HL-60 (cell line): ENCODE measurements around the gene TNIK.

Experiments
- DNase-seq, 2 experiments: peaks; one replicate each; pipeline ENCODE4 v3.0.0-alpha.2; 2010 to 2020; ENCODE audit warnings: low read depth in 1 of 2, low spot score in 1 of 2
- H3K27ac ChIP-seq: fragments of 250-450 bp; sonication (Bioruptor Pico); replicated peaks from 2 replicates; pipeline ENCODE4 v1.5.1; 2020; ENCODE audit warnings: mild to moderate bottlenecking, moderate library complexity
- H3K27me3 ChIP-seq: fragments of 250-450 bp; sonication (Bioruptor Pico); 2 replicates; pipeline ENCODE4 v1.5.1; 2021; ENCODE audit warnings: mild to moderate bottlenecking, moderate library complexity; ENCODE audit not compliant: insufficient read depth, poor library complexity, severe bottlenecking
- H3K4me3 ChIP-seq: replicated peaks from 2 replicates; pipeline ENCODE4 v1.5.1; 2011; ENCODE audit warnings: mild to moderate bottlenecking, control low read depth, low read length; ENCODE audit not compliant: insufficient read depth
- GABPA ChIP-seq: IDR thresholded peaks from 2 replicates; pipeline ENCODE4 v1.6.1; 2012; ENCODE audit warnings: low read depth
- POLR2AphosphoS5 ChIP-seq: IDR thresholded peaks from 2 replicates; pipeline ENCODE4 v1.6.1; 2012; ENCODE audit warnings: low read depth
- SPI1 ChIP-seq: IDR thresholded peaks from 2 replicates; pipeline ENCODE4 v1.6.1; 2012; ENCODE audit warnings: low read depth, mild to moderate bottlenecking, borderline replicate concordance
- TF ChIP-seq, protein P1 (sequence below): IDR thresholded peaks from one replicate; pipeline ENCODE4 v1.5.1; 2011; ENCODE audit warnings: low read length, control low read depth, inconsistent platforms; ENCODE audit not compliant: insufficient read depth
- TF ChIP-seq, protein P2 (sequence below): IDR thresholded peaks from 2 replicates; pipeline ENCODE4 v1.6.1; 2012; ENCODE audit warnings: low read depth; ENCODE audit not compliant: insufficient replicate concordance

Gene TNIK

DNA sequence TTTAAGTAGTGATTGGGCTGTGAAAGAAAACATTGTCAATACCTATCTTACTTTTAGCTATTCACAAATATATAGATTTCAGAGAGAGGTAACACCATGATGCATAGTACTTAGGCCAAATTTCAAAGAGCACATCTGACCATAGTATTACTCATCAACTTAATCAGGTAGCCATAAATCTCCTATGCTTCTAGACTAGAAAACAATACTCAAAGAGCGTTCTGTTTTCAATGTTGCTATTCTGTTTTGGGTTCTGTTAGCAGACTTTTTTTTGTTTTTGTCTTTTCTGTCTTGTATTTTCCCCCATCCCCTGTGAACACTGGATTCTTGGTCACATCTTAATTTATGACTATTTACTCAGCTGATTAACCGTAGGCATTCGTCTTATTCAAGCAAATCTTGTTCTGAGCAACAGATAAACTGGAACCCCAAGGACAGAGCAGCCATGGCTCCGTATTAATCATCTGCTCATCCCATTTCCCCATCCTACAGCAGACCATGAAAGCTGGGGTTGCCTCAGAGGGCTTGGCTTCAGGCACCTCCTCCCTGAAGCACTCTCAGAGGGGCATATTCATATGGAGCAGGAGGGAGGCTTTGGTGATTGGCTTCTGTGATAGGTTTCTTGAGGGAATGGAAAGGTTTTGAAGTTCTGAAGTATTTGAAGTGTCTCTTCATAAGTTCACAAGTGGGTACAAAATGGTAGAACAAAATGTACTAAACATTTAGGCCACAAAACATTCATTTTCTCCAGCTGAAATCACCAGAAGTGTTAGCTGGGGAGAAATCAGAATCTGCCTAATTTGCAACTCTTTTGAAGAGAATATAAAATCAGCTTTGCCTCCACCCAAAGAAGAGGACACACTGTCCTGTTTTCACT, 105.3 kb downstream of the TNIK start:
- H3K27me3 ChIP-seq: no peaks in the 10 kb centered on the region
- no peak for DNase-seq
- no peak overlapping the region for H3K4me3 ChIP-seq
- H3K27ac ChIP-seq: no peak overlapping the region
- TF ChIP-seq, protein P1, sequence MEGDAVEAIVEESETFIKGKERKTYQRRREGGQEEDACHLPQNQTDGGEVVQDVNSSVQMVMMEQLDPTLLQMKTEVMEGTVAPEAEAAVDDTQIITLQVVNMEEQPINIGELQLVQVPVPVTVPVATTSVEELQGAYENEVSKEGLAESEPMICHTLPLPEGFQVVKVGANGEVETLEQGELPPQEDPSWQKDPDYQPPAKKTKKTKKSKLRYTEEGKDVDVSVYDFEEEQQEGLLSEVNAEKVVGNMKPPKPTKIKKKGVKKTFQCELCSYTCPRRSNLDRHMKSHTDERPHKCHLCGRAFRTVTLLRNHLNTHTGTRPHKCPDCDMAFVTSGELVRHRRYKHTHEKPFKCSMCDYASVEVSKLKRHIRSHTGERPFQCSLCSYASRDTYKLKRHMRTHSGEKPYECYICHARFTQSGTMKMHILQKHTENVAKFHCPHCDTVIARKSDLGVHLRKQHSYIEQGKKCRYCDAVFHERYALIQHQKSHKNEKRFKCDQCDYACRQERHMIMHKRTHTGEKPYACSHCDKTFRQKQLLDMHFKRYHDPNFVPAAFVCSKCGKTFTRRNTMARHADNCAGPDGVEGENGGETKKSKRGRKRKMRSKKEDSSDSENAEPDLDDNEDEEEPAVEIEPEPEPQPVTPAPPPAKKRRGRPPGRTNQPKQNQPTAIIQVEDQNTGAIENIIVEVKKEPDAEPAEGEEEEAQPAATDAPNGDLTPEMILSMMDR: no peak
- TF ChIP-seq GABPA: no peak
- TF ChIP-seq, protein P2, sequence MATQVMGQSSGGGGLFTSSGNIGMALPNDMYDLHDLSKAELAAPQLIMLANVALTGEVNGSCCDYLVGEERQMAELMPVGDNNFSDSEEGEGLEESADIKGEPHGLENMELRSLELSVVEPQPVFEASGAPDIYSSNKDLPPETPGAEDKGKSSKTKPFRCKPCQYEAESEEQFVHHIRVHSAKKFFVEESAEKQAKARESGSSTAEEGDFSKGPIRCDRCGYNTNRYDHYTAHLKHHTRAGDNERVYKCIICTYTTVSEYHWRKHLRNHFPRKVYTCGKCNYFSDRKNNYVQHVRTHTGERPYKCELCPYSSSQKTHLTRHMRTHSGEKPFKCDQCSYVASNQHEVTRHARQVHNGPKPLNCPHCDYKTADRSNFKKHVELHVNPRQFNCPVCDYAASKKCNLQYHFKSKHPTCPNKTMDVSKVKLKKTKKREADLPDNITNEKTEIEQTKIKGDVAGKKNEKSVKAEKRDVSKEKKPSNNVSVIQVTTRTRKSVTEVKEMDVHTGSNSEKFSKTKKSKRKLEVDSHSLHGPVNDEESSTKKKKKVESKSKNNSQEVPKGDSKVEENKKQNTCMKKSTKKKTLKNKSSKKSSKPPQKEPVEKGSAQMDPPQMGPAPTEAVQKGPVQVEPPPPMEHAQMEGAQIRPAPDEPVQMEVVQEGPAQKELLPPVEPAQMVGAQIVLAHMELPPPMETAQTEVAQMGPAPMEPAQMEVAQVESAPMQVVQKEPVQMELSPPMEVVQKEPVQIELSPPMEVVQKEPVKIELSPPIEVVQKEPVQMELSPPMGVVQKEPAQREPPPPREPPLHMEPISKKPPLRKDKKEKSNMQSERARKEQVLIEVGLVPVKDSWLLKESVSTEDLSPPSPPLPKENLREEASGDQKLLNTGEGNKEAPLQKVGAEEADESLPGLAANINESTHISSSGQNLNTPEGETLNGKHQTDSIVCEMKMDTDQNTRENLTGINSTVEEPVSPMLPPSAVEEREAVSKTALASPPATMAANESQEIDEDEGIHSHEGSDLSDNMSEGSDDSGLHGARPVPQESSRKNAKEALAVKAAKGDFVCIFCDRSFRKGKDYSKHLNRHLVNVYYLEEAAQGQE: no peak
- no peak for TF ChIP-seq SPI1
- no peak for TF ChIP-seq POLR2AphosphoS5

- Histone ChIP-seq H3K27ac (no peak overlapping the region), H3K4me3 (no peak overlapping the region), H3K27me3 (no peaks in the 10 kb centered on the region)
- DNase-seq: no peak
- TF ChIP-seq GABPA (no peak), SPI1 (no peak), POLR2AphosphoS5 (no peak)
- TF ChIP-seq, protein P1: no peak
- TF ChIP-seq, protein P2: no peak
Measured at GRCh38 chr3:171354049-171354705, 106.0 kb downstream of the TNIK start.

GRCh38 chr3:171353423-171353822, 106.8 kb downstream of the TNIK start:
- Histone ChIP-seq H3K4me3 (no peak overlapping the region), H3K27ac (no peak overlapping the region), H3K27me3 (no peaks in the 10 kb centered on the region)
- DNase-seq: no peak
- TF ChIP-seq, protein P2: no peak
- TF ChIP-seq GABPA (no peak), POLR2AphosphoS5 (no peak), SPI1 (no peak)
- TF ChIP-seq, protein P1: no peak
